HepG2 (cell line): ENCODE results near the gene DMGDH. TPM values are rescaled to one million over a fixed set of nuclear protein-coding genes. Genes with fewer than 3 reads are reported as not detected.

Source experiments
- EZH2 ChIP-seq: conservative IDR thresholded peaks from 2 replicates; pipeline ENCODE4 v1.6.1; 2012; ENCODE audit warnings: mild to moderate bottlenecking, low read depth, low read length, moderate library complexity
- MTF1 ChIP-seq: sonication (generic); formaldehyde crosslinking; IDR thresholded peaks from 2 replicates; pipeline ENCODE4 v1.5.0; 2020; ENCODE audit warnings: missing genetic modification reagents
- PHF8 ChIP-seq: sonication (generic); formaldehyde crosslinking; IDR thresholded peaks from 2 replicates; pipeline ENCODE4 v1.5.0; 2020; ENCODE audit warnings: missing genetic modification reagents
- SAFB2 ChIP-seq: sonication (generic); formaldehyde crosslinking; IDR thresholded peaks from 2 replicates; pipeline ENCODE4 v1.5.1; 2020; ENCODE audit warnings: missing genetic modification reagents, low read depth, mild to moderate bottlenecking, borderline replicate concordance
- SIN3B ChIP-seq: fragments of 150-350 bp; IDR thresholded peaks from 2 replicates; pipeline ENCODE4 v1.6.1; 2014; ENCODE audit warnings: low read length
- SRY ChIP-seq: sonication (generic); formaldehyde crosslinking; IDR thresholded peaks from 2 replicates; pipeline ENCODE4 v1.8.0; 2022; ENCODE audit warnings: mild to moderate bottlenecking, missing genetic modification reagents
- TAF1 ChIP-seq: sonication (generic); formaldehyde crosslinking; IDR thresholded peaks from 2 replicates; pipeline ENCODE4 v1.4.0; 2020; ENCODE audit warnings: missing genetic modification reagents
- TBL1XR1 ChIP-seq: fragments of 150-350 bp; IDR thresholded peaks from 2 replicates; pipeline ENCODE4 v1.6.1; 2014; ENCODE audit warnings: borderline replicate concordance, low read length; ENCODE audit not compliant: partially characterized antibody
- TGIF2 ChIP-seq: IDR thresholded peaks from 2 replicates; pipeline ENCODE4 v1.6.1; 2016; ENCODE audit warnings: control low read depth, missing compliant biosample characterization
- ZFP36L1 ChIP-seq: sonication (generic); formaldehyde crosslinking; IDR thresholded peaks from 2 replicates; pipeline ENCODE4 v1.8.0; 2022; ENCODE audit warnings: mild to moderate bottlenecking, missing genetic modification reagents, moderate library complexity
- ZFP90 ChIP-seq: sonication (generic); formaldehyde crosslinking; IDR thresholded peaks from 2 replicates; pipeline ENCODE4 v1.8.0; 2022; ENCODE audit warnings: missing genetic modification reagents, mild to moderate bottlenecking, inconsistent platforms, borderline replicate concordance
- ZNF282 ChIP-seq: fragments of 450-650 bp; IDR thresholded peaks from 2 replicates; pipeline ENCODE4 v1.6.1; 2018; ENCODE audit not compliant: partially characterized antibody
- ZNF546 ChIP-seq: sonication (generic); formaldehyde crosslinking; conservative IDR thresholded peaks from 2 replicates; pipeline ENCODE4 v1.8.1; 2023; ENCODE audit warnings: mild to moderate bottlenecking, missing genetic modification reagents
- ZNF605 ChIP-seq: sonication (generic); formaldehyde crosslinking; IDR thresholded peaks from 2 replicates; pipeline ENCODE4 v1.8.0; 2022; ENCODE audit warnings: mild to moderate bottlenecking, missing genetic modification reagents
- ZNF670 ChIP-seq: sonication (generic); formaldehyde crosslinking; IDR thresholded peaks from 2 replicates; pipeline ENCODE4 v1.8.0; 2022; ENCODE audit warnings: mild to moderate bottlenecking, missing genetic modification reagents, borderline replicate concordance
- ZNF761 ChIP-seq: sonication (generic); formaldehyde crosslinking; conservative IDR thresholded peaks from 2 replicates; pipeline ENCODE4 v1.4.0; 2020; ENCODE audit warnings: mild to moderate bottlenecking, missing genetic modification reagents
- ZNF891 ChIP-seq: sonication (generic); formaldehyde crosslinking; IDR thresholded peaks from 2 replicates; pipeline ENCODE4 v1.5.0; 2020; ENCODE audit warnings: mild to moderate bottlenecking, missing genetic modification reagents
- polyA plus RNA-seq, 8 experiments: library from polyadenylated mRNA; depleted of rRNA in 3 of 8; stranded (reverse) in 7 of 8; unstranded in 1 of 8; fragments of >200 nt; fragmentation: Illumina TruSeq in 4 of 8; extraction: Trizol in 4 of 8; gene quantifications; 2 replicates each; pipeline versions ENCODE4 v1.2.1 to v1.2.3, GENCODE V29; 2011 to 2016; ENCODE audit warnings: low read depth in 4 of 8, missing spikeins in 1 of 8, mixed read lengths in 1 of 8; ENCODE audit not compliant: insufficient read depth in 1 of 8
- total RNA-seq, 5 experiments: library from RNA; depleted of rRNA; stranded (reverse); fragments of >200 nt; fragmentation: Illumina TruSeq; extraction: Trizol; gene quantifications; 2 replicates each; pipeline ENCODE4 v1.2.3, GENCODE V29; 2016; ENCODE audit warnings: low read depth in 1 of 5
- TF ChIP-seq, protein P1 (sequence below): sonication (generic); formaldehyde crosslinking; IDR thresholded peaks from 2 replicates; pipeline ENCODE4 v1.5.0; 2020; ENCODE audit warnings: mild to moderate bottlenecking, missing genetic modification reagents, borderline replicate concordance
- TF ChIP-seq, protein P2 (sequence below): sonication (generic); formaldehyde crosslinking; IDR thresholded peaks from 2 replicates; pipeline ENCODE4 v1.4.0; 2020; ENCODE audit warnings: mild to moderate bottlenecking, missing genetic modification reagents
- TF ChIP-seq, protein P3 (sequence below), 2 experiments: fragments of 450-650 bp in 1 of 2; sonication (generic) in 1 of 2; formaldehyde crosslinking; IDR thresholded peaks; 2 replicates each; pipeline versions ENCODE4 v1.5.0 to v1.8.0; 2020 to 2022; ENCODE audit warnings: mild to moderate bottlenecking in 1 of 2, missing genetic modification reagents in 1 of 2
- TF ChIP-seq, protein P4 (sequence below): sonication (generic); formaldehyde crosslinking; IDR thresholded peaks from 2 replicates; pipeline ENCODE4 v1.5.0; 2020; ENCODE audit warnings: mild to moderate bottlenecking, missing genetic modification reagents
- TF ChIP-seq, protein P5 (sequence below): sonication (generic); formaldehyde crosslinking; IDR thresholded peaks from 2 replicates; pipeline ENCODE4 v1.5.0; 2020; ENCODE audit warnings: missing genetic modification reagents

The DMGDH gene
- total and polyA plus RNA-seq, 2 of the 13 experiments (the other 11 are each of a cell fraction or from before 2014, with no cell fraction given) = 3.6 to 7.9 TPM

DNA sequence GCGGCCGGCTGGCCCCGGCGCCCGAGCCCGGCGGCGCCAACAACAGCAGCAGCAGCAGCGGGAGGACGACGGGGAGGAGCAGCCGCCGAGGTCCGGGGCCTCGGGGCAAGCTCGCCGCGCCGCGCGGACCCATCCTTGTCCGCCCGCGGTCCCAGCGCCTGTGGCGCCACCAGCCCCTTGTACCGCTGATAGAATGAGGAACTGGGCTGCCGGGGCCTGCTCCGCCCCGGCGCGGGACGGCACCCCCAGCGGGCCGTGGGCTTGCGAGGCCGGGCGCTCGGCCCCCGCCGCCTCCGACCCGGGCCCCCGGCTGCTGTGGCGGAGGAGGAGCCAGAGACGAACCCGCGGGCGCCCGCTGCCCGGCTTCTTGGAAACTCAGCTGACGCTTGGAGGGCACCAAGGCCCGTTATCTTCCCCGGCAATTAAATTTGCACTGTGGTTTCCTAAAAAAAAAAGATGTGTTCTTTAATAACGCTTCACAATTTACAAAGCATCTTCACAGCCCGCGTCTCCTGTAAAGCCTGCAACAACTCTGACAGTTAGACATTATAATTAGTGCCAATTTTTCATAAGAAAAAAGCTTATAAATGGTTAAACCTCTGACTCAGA is 84.3 kb downstream of the DMGDH start, which contains the start of gene ARSB (continued):
- TF ChIP-seq ZNF605 (peak; percentile 39), TAF1 (CRISPR knock-in tag) (no peak; the same call in 1 of the 2 replicates), ZFP36L1 (CRISPR knock-in tag) (no peak), ZNF761 (CRISPR knock-in tag) (0 out of 2 replicates have a peak, but pooled peaks have one; percentile 7), ZNF282 (no peak), TGIF2 (CRISPR knock-in tag) (no peak), ZNF670 (CRISPR knock-in tag) (no peak; the same call in 1 of the 2 replicates), ZNF891 (CRISPR knock-in tag) (peak; percentile 20; the same call in 1 of the 2 replicates), ZNF546 (CRISPR knock-in tag) (no peak), SAFB2 (CRISPR knock-in tag) (0 out of 2 replicates have a peak, but pooled peaks have one; percentile 26), MTF1 (CRISPR knock-in tag) (no peak), PHF8 (CRISPR knock-in tag) (0 out of 2 replicates have a peak, but pooled peaks have one; percentile 4), EZH2 (no peak), ZFP90 (no peak), SIN3B (no peak), TBL1XR1 (no peak), SRY (CRISPR knock-in tag) (peak; percentile 16; the same call in 1 of the 2 replicates)
- TF ChIP-seq, protein P1, sequence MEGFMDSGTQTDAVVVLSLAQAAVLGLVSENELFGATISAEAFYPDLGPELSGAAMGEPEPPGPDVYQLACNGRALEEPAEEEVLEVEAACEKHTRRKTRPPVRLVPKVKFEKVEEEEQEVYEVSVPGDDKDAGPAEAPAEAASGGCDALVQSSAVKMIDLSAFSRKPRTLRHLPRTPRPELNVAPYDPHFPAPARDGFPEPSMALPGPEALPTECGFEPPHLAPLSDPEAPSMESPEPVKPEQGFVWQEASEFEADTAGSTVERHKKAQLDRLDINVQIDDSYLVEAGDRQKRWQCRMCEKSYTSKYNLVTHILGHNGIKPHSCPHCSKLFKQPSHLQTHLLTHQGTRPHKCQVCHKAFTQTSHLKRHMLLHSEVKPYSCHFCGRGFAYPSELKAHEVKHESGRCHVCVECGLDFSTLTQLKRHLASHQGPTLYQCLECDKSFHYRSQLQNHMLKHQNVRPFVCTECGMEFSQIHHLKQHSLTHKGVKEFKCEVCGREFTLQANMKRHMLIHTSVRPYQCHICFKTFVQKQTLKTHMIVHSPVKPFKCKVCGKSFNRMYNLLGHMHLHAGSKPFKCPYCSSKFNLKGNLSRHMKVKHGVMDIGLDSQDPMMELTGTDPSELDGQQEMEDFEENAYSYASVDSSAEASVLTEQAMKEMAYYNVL = no peak
- TF ChIP-seq, protein P2, sequence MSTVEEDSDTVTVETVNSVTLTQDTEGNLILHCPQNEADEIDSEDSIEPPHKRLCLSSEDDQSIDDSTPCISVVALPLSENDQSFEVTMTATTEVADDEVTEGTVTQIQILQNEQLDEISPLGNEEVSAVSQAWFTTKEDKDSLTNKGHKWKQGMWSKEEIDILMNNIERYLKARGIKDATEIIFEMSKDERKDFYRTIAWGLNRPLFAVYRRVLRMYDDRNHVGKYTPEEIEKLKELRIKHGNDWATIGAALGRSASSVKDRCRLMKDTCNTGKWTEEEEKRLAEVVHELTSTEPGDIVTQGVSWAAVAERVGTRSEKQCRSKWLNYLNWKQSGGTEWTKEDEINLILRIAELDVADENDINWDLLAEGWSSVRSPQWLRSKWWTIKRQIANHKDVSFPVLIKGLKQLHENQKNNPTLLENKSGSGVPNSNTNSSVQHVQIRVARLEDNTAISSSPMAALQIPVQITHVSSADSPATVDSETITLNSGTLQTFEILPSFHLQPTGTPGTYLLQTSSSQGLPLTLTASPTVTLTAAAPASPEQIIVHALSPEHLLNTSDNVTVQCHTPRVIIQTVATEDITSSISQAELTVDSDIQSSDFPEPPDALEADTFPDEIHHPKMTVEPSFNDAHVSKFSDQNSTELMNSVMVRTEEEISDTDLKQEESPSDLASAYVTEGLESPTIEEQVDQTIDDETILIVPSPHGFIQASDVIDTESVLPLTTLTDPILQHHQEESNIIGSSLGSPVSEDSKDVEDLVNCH (CRISPR knock-in tag) = no peak
- TF ChIP-seq, protein P3, sequence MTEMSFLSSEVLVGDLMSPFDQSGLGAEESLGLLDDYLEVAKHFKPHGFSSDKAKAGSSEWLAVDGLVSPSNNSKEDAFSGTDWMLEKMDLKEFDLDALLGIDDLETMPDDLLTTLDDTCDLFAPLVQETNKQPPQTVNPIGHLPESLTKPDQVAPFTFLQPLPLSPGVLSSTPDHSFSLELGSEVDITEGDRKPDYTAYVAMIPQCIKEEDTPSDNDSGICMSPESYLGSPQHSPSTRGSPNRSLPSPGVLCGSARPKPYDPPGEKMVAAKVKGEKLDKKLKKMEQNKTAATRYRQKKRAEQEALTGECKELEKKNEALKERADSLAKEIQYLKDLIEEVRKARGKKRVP (CRISPR knock-in tag; IDR thresholded peaks at IDR 0.05) = no peak
- TF ChIP-seq, protein P4, sequence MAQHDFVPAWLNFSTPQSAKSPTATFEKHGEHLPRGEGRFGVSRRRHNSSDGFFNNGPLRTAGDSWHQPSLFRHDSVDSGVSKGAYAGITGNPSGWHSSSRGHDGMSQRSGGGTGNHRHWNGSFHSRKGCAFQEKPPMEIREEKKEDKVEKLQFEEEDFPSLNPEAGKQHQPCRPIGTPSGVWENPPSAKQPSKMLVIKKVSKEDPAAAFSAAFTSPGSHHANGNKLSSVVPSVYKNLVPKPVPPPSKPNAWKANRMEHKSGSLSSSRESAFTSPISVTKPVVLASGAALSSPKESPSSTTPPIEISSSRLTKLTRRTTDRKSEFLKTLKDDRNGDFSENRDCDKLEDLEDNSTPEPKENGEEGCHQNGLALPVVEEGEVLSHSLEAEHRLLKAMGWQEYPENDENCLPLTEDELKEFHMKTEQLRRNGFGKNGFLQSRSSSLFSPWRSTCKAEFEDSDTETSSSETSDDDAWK (CRISPR knock-in tag) = no peak
- TF ChIP-seq, protein P5, sequence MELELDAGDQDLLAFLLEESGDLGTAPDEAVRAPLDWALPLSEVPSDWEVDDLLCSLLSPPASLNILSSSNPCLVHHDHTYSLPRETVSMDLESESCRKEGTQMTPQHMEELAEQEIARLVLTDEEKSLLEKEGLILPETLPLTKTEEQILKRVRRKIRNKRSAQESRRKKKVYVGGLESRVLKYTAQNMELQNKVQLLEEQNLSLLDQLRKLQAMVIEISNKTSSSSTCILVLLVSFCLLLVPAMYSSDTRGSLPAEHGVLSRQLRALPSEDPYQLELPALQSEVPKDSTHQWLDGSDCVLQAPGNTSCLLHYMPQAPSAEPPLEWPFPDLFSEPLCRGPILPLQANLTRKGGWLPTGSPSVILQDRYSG (CRISPR knock-in tag) = no peak
